Measurements from ENCODE around the gene PYROXD2. TPM values are rescaled to one million over a fixed set of nuclear protein-coding genes. Genes with fewer than 3 reads are reported as not detected.

Gene PYROXD2
- total and polyA plus RNA-seq, 7 donors: 0.46 to 13.2 (median 1.7) TPM

GRCh38 chr10:98414578-98414931, 427 bp downstream of the PYROXD2 start:
- Histone ChIP-seq H3K4me3 (peak overlapping the region; percentile 76), H3K27me3 (ENCODE audit: insufficient read depth in 3 of 3, low read length in 2 of 3) (no peaks in the 10 kb centered on the region), H3K36me3 (ENCODE audit: insufficient read depth in 1 of 2, low read depth in 1 of 2) (peaks cover 0 to 24% of the 10 kb centered on the region in 2 donors), H3K27ac (peak overlapping the region; percentile 67), H3K4me1 (peaks cover 18% of the 10 kb centered on the region), H3K9me3 (no peaks in the 10 kb centered on the region)
- 27 to 40% (median 38%) methylated on average over 3 of the region's 3 CpGs for WGBS, 3 donors
- DNase-seq (no peak), ATAC-seq (no peak)
- no peak for TF ChIP-seq CTCF (IDR thresholded peaks at IDR 0.05)
- intact Hi-C loops (cut with DNase I): loop anchor here (5.0 kb wide), 2 partner anchors 72 to 147 kb away; partner anchors contain the start of gene LOXL4 (in 1 of the 2)

- 43 to 66% (median 51%) methylated on average over 1 of the region's 1 CpG for WGBS, 3 donors
- H3K27me3 ChIP-seq (ENCODE audit: insufficient read depth in 3 of 3, low read length in 2 of 3): no peaks in the 10 kb centered on the region
- H3K4me1 ChIP-seq: peaks cover 25% of the 10 kb centered on the region
- ATAC-seq (peak in 3 of 4 donors; percentile 16 to 43 (median 36)), DNase-seq (no peak)
- H3K4me3 ChIP-seq: no peak overlapping the region
- H3K27ac ChIP-seq: peak overlapping the region; percentile 30
- no peak for TF ChIP-seq CTCF (IDR thresholded peaks at IDR 0.05)
- H3K36me3 ChIP-seq (ENCODE audit: insufficient read depth in 1 of 2, low read depth in 1 of 2): no peaks in the 10 kb centered on the region
- H3K9me3 ChIP-seq: no peaks in the 10 kb centered on the region
- intact Hi-C loops (cut with DNase I): loop anchor here (5.0 kb wide), 2 partner anchors 69 to 144 kb away; partner anchors contain the start of gene LOXL4 (in 1 of the 2)
These were observed 3.2 kb downstream of the PYROXD2 start for GRCh38 chr10:98411768-98412167.

- Histone ChIP-seq H3K4me1 (peaks cover 25% of the 10 kb centered on the region), H3K36me3 (ENCODE audit: insufficient read depth in 1 of 2, low read depth in 1 of 2) (no peaks in the 10 kb centered on the region), H3K4me3 (no peak overlapping the region), H3K27me3 (ENCODE audit: insufficient read depth in 3 of 3, low read length in 2 of 3) (no peaks in the 10 kb centered on the region), H3K9me3 (no peaks in the 10 kb centered on the region), H3K27ac (peak overlapping the region; percentile 30)
- DNase-seq: no peak
- TF ChIP-seq CTCF (IDR thresholded peaks at IDR 0.05): no peak
- 68 to 80% (median 73%) methylated on average over 11 of the region's 11 CpGs for WGBS, 3 donors
- intact Hi-C loops (cut with DNase I): loop anchor here (5.0 kb wide), 2 partner anchors 69 to 144 kb away; partner anchors contain the start of gene LOXL4 (in 1 of the 2)
- ATAC-seq: no peak
These were observed 3.8 kb downstream of the PYROXD2 start for GRCh38 chr10:98411166-98411565.

- Histone ChIP-seq H3K4me3 (no peak overlapping the region), H3K27ac (peak overlapping the region; percentile 30), H3K27me3 (ENCODE audit: insufficient read depth in 3 of 3, low read length in 2 of 3) (no peaks in the 10 kb centered on the region), H3K36me3 (ENCODE audit: insufficient read depth in 1 of 2, low read depth in 1 of 2) (no peaks in the 10 kb centered on the region), H3K4me1 (peaks cover 24% of the 10 kb centered on the region), H3K9me3 (no peaks in the 10 kb centered on the region)
- WGBS, 3 donors: 82 to 89% (median 83%) methylated on average over 10 of the region's 10 CpGs
- ATAC-seq (no peak), DNase-seq (no peak)
- no peak for TF ChIP-seq CTCF (IDR thresholded peaks at IDR 0.05)
- intact Hi-C loops (cut with DNase I): loop anchor here (5.0 kb wide), 2 partner anchors 68 to 143 kb away; partner anchors contain the start of gene LOXL4 (in 1 of the 2)
These were observed 4.2 kb downstream of the PYROXD2 start for GRCh38 chr10:98410759-98411158.

Measured in psoas muscle (tissue), 8 donors.